AG09319 (cell line): ENCODE results near the gene POLD1.
"Not testable (repeated sequence)": the region's sequence is repeated elsewhere in the genome, so short reads cannot be mapped to it uniquely, and the experiment has no call there.

Experiments
- DNase-seq: peaks from one replicate; pipeline ENCODE4 v3.0.0-alpha.2; 2010; ENCODE audit warnings: low read depth; ENCODE audit errors: extremely low read depth
- TF ChIP-seq, protein P1 (sequence below): IDR thresholded peaks from 2 replicates; pipeline ENCODE4 v1.5.1; 2011; ENCODE audit warnings: low read depth, mild to moderate bottlenecking, inconsistent platforms, low read length, moderate library complexity

POLD1 gene

GRCh38 chr19:50349277-50350057, 34.7 kb upstream of the POLD1 start:
- DNase-seq, result no peak
- TF ChIP-seq, protein P1, sequence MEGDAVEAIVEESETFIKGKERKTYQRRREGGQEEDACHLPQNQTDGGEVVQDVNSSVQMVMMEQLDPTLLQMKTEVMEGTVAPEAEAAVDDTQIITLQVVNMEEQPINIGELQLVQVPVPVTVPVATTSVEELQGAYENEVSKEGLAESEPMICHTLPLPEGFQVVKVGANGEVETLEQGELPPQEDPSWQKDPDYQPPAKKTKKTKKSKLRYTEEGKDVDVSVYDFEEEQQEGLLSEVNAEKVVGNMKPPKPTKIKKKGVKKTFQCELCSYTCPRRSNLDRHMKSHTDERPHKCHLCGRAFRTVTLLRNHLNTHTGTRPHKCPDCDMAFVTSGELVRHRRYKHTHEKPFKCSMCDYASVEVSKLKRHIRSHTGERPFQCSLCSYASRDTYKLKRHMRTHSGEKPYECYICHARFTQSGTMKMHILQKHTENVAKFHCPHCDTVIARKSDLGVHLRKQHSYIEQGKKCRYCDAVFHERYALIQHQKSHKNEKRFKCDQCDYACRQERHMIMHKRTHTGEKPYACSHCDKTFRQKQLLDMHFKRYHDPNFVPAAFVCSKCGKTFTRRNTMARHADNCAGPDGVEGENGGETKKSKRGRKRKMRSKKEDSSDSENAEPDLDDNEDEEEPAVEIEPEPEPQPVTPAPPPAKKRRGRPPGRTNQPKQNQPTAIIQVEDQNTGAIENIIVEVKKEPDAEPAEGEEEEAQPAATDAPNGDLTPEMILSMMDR, result no peak

- no peak for DNase-seq
- TF ChIP-seq, protein P1, result no peak
Measured at GRCh38 chr19:50352242-50352641, 31.9 kb upstream of the POLD1 start.

- not testable (repeated sequence) for DNase-seq
Measured at GRCh38 chr19:50353487-50353880, 30.7 kb upstream of the POLD1 start.

GRCh38 chr19:50356691-50357177, 27.4 kb upstream of the POLD1 start:
- TF ChIP-seq, protein P1, result no peak
- DNase-seq, result no peak

DNA sequence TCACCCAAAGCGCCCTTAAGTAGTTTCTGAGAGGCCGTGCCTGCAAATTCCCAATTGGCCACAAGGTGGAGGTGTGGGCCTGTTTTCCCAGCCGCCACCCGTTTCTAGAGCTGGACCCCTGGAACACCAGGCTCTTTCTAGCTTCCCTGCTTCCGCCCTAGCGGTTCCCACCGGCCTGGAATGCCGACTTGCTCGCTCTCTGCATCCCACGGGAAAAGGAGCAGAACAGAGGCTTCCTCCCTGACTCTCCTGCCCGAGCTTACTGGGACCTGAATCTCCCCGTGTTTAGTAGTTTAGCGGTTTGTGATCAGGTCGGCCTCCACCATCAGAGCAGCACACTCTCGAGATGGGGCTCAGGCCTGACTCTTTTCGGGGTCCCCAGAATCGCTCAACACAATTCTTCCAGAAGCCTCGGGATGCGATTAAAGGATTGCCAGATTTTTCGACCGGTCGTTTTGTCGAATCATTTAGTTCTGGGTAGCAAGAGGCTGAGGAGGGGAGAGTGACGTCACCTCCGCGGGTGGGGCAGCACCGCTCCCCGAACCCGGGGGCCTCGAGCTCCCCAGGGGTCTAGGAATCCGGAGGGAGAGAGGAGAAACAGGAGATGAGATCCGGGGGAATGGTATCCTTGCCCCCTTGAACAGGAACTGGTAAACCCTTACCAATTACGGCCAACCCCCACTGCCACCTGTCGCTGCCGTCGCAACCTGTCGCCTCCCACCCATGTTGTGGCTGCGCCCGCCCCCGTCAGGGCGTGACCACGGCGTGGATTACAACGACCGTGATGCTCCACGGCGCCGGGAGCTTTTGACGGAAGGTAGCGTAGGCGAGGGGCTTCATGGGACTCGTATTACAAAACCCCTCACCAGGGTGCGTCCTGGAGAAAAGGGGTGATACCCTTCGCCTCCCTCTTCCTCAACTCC, 26.7 kb upstream of the POLD1 start:
- DNase-seq, result no peak
- TF ChIP-seq, protein P1, result peak; percentile 86

- DNase-seq, result no peak
- TF ChIP-seq, protein P1, result no peak
Measured at GRCh38 chr19:50358483-50359327, 25.4 kb upstream of the POLD1 start.

DNA sequence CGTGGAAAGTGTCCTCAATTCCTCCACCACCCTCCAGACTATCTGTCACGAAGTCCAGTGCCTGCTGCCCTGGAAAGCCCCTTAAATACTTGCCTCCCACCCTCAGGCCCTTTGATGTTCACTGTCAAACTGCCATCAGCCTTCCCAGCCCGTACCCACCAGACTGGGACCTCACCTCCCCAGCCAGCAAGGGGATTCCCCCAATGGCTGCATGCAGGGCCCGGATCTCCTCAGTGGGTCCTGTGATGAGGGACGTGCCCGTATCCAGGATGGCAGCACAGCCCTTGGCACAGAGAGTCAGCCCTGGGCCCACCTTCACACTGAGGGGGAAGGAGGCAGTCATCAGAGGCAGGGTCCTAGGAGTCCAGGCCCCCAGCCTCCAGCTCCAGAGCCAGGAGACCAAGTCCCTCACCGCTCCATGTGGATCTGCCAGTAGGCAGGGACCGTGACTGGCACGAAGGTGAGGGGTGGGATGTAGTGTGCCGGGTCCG, 24.8 kb upstream of the POLD1 start:
- no peak for DNase-seq
- TF ChIP-seq, protein P1, result no peak
